Neural cell (in vitro differentiated cells): ENCODE data around the gene LPCAT1. TPM values are rescaled to one million over a fixed set of nuclear protein-coding genes. Genes with fewer than 3 reads are reported as not detected.
"Not testable (repeated sequence)": the region's sequence is repeated elsewhere in the genome, so short reads cannot be mapped to it uniquely, and the experiment has no call there.

Experiments used
- H2AFZ ChIP-seq: fragments of 200-600, 300-800 bp; sonication (generic), shearing (Covaris generic); 2 replicates; pipeline ENCODE4 v1.6.0; 2014; ENCODE audit warnings: low read depth, mild to moderate bottlenecking, antibody characterized with exemption, low read length, moderate library complexity
- H3F3A ChIP-seq: fragments of 200-600 bp; shearing (Covaris generic); 2 replicates; pipeline ENCODE4 v1.6.1; 2016; ENCODE audit warnings: mild to moderate bottlenecking, moderate library complexity, mixed read lengths, antibody characterized with exemption, low read length; ENCODE audit not compliant: insufficient read depth, poor library complexity, severe bottlenecking
- H3K27ac ChIP-seq: fragments of 200-600, 300-800 bp; sonication (generic), shearing (Covaris generic); 2 replicates; pipeline ENCODE4 v1.5.1; 2014; ENCODE audit warnings: mild to moderate bottlenecking, low read length, moderate library complexity
- H3K27me3 ChIP-seq: fragments of 300-800, 200-600 bp; sonication (generic), shearing (Covaris generic); 2 replicates; pipeline ENCODE4 v1.6.0; 2014; ENCODE audit warnings: mild to moderate bottlenecking, low read depth, low read length, moderate library complexity; ENCODE audit not compliant: insufficient read depth
- H3K36me3 ChIP-seq: fragments of 300-800, 200-600 bp; sonication (generic), shearing (Covaris generic); 2 replicates; pipeline ENCODE4 v1.5.1; 2014; ENCODE audit warnings: mild to moderate bottlenecking, antibody characterized with exemption, low read length, moderate library complexity; ENCODE audit not compliant: insufficient read depth
- H3K4me2 ChIP-seq: fragments of 300-800, 200-600 bp; sonication (generic), shearing (Covaris generic); 2 replicates; pipeline ENCODE4 v1.6.0; 2014; ENCODE audit warnings: mild to moderate bottlenecking, low read length
- H3K4me3 ChIP-seq: fragments of 300-800, 200-600 bp; sonication (generic), shearing (Covaris generic); 2 replicates; pipeline ENCODE4 v1.5.1; 2014; ENCODE audit warnings: mild to moderate bottlenecking, low read length, moderate library complexity
- H3K79me2 ChIP-seq: fragments of 200-600 bp; shearing (Covaris generic); replicated peaks from 2 replicates; pipeline ENCODE4 v1.6.0; 2014; ENCODE audit warnings: mild to moderate bottlenecking, low read length, moderate library complexity; ENCODE audit not compliant: insufficient read depth
- H3K9ac ChIP-seq: fragments of 300-800, 200-600 bp; sonication (generic), shearing (Covaris generic); 2 replicates; pipeline ENCODE4 v1.6.1; 2016; ENCODE audit warnings: mild to moderate bottlenecking, low read length, mixed read lengths
- H3K9me2 ChIP-seq: fragments of 200-600 bp; shearing (Covaris generic); 2 replicates; pipeline ENCODE4 v1.6.1; 2016; ENCODE audit warnings: mild to moderate bottlenecking, low read length, mixed read lengths; ENCODE audit not compliant: insufficient read depth
- H3K9me3 ChIP-seq: fragments of 200-600, 300-800 bp; sonication (generic), shearing (Covaris generic); 2 replicates; pipeline ENCODE4 v1.6.1; 2016; ENCODE audit warnings: mild to moderate bottlenecking, mixed run types, low read length, moderate library complexity, mixed read lengths
- H4K20me1 ChIP-seq: fragments of 200-600 bp; shearing (Covaris generic); 2 replicates; pipeline ENCODE4 v1.6.1; 2016; ENCODE audit warnings: mild to moderate bottlenecking, mixed run types; ENCODE audit not compliant: insufficient read depth
- EP300 ChIP-seq: fragments of 450-650 bp; conservative IDR thresholded peaks from 2 replicates; pipeline ENCODE4 v1.6.1; 2014; ENCODE audit warnings: antibody characterized with exemption, mild to moderate bottlenecking, moderate library complexity; ENCODE audit not compliant: poor library complexity, severe bottlenecking
- EZH2 ChIP-seq: fragments of 200-600, 300-800 bp; shearing (Covaris generic), sonication (generic); IDR thresholded peaks from 2 replicates; pipeline ENCODE4 v1.6.1; 2014; ENCODE audit warnings: antibody characterized with exemption, low read length, borderline replicate concordance, mild to moderate bottlenecking; ENCODE audit not compliant: insufficient read depth, poor library complexity, severe bottlenecking
- MXI1 ChIP-seq: fragments of 450-650 bp; conservative IDR thresholded peaks from 2 replicates; pipeline ENCODE4 v1.6.1; 2014; ENCODE audit warnings: antibody characterized with exemption, mild to moderate bottlenecking; ENCODE audit not compliant: poor library complexity, severe bottlenecking
- POLR2AphosphoS5 ChIP-seq: IDR thresholded peaks from 2 replicates; pipeline ENCODE4 v1.6.1; 2012
- RAD21 ChIP-seq: fragments of 450-650 bp; conservative IDR thresholded peaks from 2 replicates; pipeline ENCODE4 v1.6.1; 2014; ENCODE audit warnings: antibody characterized with exemption, mild to moderate bottlenecking, moderate library complexity
- SMC3 ChIP-seq: fragments of 450-650 bp; conservative IDR thresholded peaks from 2 replicates; pipeline ENCODE4 v1.6.1; 2014; ENCODE audit warnings: antibody characterized with exemption, mild to moderate bottlenecking, moderate library complexity; ENCODE audit not compliant: poor library complexity
- TAF1 ChIP-seq: IDR thresholded peaks from 2 replicates; pipeline ENCODE4 v1.6.1; 2012; ENCODE audit warnings: low read depth
- polyA plus RNA-seq: library from polyadenylated mRNA; depleted of rRNA; stranded (reverse); fragments of >200 nt; gene quantifications from 2 replicates; pipeline ENCODE4 v1.2.3, GENCODE V29; 2014
- TF ChIP-seq, protein P1 (sequence below): IDR thresholded peaks from 2 replicates; pipeline ENCODE4 v1.6.1; 2012; ENCODE audit warnings: borderline replicate concordance
- TF ChIP-seq, protein P2 (sequence below): fragments of 450-650 bp; IDR thresholded peaks from 2 replicates; pipeline ENCODE4 v1.5.1; 2014; ENCODE audit warnings: antibody characterized with exemption, mild to moderate bottlenecking, moderate library complexity; ENCODE audit not compliant: poor library complexity, severe bottlenecking

The LPCAT1 gene
- polyA plus RNA-seq, 1 donor from 2014 or later: 61.8 TPM

DNA sequence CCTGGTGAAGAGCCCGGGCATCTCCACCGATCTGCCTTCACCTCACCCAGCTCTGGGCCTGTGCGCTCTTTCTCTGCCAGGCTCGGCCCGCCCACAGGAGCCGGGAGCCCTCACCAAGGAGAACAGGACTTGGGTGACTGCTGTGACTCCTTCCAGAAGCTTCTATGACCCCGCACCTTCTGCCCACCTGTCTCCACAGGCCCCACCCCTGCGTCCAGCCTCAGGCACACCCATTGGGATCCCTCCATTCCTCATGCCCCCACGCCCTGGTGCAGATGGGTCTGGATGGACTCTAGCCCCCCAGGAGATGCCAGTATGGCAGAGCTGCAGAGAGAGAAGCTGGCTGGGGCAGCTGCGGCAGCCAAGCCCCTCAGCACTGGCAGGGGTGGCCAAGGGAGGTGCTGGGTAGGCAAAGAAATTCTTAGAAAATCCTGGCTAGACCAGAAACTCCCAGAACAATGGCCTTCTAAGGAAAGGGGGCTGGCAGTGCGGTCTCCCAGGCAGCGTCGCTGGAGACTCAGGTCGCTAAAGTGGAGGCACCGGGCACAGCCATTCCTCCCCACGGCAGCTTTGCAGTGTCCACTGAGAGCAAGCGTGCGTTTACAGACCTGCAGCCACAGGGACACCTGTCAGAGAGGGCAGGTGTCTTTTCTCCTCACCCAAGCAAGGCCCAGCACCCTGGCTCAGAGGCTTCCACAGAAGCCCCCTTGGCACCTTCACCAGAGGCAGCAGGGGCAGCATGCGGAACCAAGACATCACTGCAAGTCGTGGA lies 17.3 kb downstream of the LPCAT1 start:
- no peak overlapping the region for H2AFZ ChIP-seq
- no peaks in the 10 kb centered on the region for H3K9me2 ChIP-seq
- H3K36me3 ChIP-seq: no peaks in the 10 kb centered on the region
- no peak overlapping the region for H3K27ac ChIP-seq
- H4K20me1 ChIP-seq: no peaks in the 10 kb centered on the region
- H3K9me3 ChIP-seq: no peaks in the 10 kb centered on the region
- no peaks in the 10 kb centered on the region for H3K79me2 ChIP-seq
- H3K9ac ChIP-seq: no peak overlapping the region
- H3K4me3 ChIP-seq: no peak overlapping the region
- no peaks in the 10 kb centered on the region for H3F3A ChIP-seq
- no peaks in the 10 kb centered on the region for H3K27me3 ChIP-seq
- TF ChIP-seq, protein P1, sequence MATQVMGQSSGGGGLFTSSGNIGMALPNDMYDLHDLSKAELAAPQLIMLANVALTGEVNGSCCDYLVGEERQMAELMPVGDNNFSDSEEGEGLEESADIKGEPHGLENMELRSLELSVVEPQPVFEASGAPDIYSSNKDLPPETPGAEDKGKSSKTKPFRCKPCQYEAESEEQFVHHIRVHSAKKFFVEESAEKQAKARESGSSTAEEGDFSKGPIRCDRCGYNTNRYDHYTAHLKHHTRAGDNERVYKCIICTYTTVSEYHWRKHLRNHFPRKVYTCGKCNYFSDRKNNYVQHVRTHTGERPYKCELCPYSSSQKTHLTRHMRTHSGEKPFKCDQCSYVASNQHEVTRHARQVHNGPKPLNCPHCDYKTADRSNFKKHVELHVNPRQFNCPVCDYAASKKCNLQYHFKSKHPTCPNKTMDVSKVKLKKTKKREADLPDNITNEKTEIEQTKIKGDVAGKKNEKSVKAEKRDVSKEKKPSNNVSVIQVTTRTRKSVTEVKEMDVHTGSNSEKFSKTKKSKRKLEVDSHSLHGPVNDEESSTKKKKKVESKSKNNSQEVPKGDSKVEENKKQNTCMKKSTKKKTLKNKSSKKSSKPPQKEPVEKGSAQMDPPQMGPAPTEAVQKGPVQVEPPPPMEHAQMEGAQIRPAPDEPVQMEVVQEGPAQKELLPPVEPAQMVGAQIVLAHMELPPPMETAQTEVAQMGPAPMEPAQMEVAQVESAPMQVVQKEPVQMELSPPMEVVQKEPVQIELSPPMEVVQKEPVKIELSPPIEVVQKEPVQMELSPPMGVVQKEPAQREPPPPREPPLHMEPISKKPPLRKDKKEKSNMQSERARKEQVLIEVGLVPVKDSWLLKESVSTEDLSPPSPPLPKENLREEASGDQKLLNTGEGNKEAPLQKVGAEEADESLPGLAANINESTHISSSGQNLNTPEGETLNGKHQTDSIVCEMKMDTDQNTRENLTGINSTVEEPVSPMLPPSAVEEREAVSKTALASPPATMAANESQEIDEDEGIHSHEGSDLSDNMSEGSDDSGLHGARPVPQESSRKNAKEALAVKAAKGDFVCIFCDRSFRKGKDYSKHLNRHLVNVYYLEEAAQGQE: no peak
- TF ChIP-seq EZH2: no peak
- TF ChIP-seq EP300: no peak
- TF ChIP-seq MXI1: no peak
- TF ChIP-seq, protein P2, sequence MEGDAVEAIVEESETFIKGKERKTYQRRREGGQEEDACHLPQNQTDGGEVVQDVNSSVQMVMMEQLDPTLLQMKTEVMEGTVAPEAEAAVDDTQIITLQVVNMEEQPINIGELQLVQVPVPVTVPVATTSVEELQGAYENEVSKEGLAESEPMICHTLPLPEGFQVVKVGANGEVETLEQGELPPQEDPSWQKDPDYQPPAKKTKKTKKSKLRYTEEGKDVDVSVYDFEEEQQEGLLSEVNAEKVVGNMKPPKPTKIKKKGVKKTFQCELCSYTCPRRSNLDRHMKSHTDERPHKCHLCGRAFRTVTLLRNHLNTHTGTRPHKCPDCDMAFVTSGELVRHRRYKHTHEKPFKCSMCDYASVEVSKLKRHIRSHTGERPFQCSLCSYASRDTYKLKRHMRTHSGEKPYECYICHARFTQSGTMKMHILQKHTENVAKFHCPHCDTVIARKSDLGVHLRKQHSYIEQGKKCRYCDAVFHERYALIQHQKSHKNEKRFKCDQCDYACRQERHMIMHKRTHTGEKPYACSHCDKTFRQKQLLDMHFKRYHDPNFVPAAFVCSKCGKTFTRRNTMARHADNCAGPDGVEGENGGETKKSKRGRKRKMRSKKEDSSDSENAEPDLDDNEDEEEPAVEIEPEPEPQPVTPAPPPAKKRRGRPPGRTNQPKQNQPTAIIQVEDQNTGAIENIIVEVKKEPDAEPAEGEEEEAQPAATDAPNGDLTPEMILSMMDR: no peak
- no peak for TF ChIP-seq SMC3
- TF ChIP-seq RAD21: no peak
- TF ChIP-seq POLR2AphosphoS5: no peak
- no peak for TF ChIP-seq TAF1
- no peak overlapping the region for H3K4me2 ChIP-seq

DNA sequence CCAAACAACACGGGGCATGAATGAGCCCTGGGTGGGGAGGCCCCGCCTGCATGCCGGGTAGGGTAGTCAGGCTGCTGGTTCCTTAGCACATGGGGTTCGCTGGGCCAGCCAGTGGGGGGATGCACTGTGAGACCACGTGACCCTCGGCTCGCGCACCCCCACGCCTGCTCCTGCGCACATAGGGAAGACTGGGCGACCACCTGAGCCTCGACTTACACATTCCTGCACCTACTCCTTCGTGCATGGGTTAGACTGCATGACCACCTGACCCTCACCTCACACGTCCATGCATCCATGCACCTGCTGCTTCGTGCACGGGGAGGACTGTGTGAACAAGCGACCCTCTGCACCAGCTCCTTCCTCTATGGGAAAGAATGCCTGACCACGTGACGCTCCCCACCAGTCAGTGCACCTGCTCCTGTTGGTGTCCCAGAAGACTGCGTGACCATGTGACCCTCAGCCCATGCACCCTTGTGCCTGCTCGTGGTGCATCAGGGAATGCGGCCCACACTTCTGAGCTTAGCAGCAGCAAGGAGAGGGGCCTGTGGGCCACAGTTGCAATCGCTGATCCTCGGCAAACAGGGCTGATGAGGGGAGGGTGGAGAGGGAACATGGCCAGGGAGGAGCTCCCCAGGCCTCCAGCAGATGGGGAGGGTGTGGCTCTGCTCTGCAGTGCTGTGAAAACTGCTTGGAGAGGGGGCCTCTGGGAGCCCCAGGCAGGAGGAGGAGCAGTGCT lies 18.1 kb downstream of the LPCAT1 start:
- no peak for TF ChIP-seq POLR2AphosphoS5
- TF ChIP-seq, protein P1: no peak
- TF ChIP-seq TAF1: no peak
- TF ChIP-seq MXI1: no peak
- TF ChIP-seq, protein P2: no peak
- no peak for TF ChIP-seq RAD21
- TF ChIP-seq SMC3: no peak
- no peak for TF ChIP-seq EP300
- TF ChIP-seq EZH2: no peak
- H3K9me2 ChIP-seq: no peaks in the 10 kb centered on the region
- H3F3A ChIP-seq: no peaks in the 10 kb centered on the region
- H4K20me1 ChIP-seq: no peaks in the 10 kb centered on the region
- no peaks in the 10 kb centered on the region for H3K9me3 ChIP-seq
- no peak overlapping the region for H3K4me2 ChIP-seq
- H3K9ac ChIP-seq: no peak overlapping the region
- no peak overlapping the region for H3K27ac ChIP-seq
- H3K4me3 ChIP-seq: no peak overlapping the region
- no peak overlapping the region for H2AFZ ChIP-seq
- H3K79me2 ChIP-seq: no peaks in the 10 kb centered on the region
- H3K36me3 ChIP-seq: no peaks in the 10 kb centered on the region
- H3K27me3 ChIP-seq: no peaks in the 10 kb centered on the region

DNA sequence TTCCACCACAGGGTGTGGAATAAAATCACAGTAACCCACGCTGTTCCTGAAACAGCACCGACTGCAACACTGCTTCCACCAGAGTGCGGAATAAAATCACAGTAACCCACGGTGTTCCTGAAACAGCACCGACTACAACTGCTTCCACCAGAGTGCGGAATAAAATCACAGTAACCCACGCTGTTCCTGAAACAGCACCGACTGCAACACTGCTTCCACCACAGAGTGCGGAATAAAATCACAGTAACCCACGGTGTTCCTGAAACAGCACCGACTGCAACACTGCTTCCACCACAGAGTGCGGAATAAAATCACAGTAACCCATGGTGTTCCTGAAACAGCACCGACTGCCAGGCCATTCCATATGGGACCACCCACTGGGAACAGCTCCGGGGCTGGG lies 18.7 kb downstream of the LPCAT1 start:
- not testable (repeated sequence) for H3K9ac ChIP-seq, H3K27ac ChIP-seq, H3K79me2 ChIP-seq, H3F3A ChIP-seq, H3K27me3 ChIP-seq, H3K4me3 ChIP-seq, H4K20me1 ChIP-seq, H3K9me3 ChIP-seq, H3K36me3 ChIP-seq, H3K9me2 ChIP-seq, H3K4me2 ChIP-seq, H2AFZ ChIP-seq
